Suprapubic skin (tissue), 4 donors: Measurements from ENCODE around the gene OR2Z1.

ENCODE experiments used
- EP300 ChIP-seq: sonication (generic); formaldehyde crosslinking; IDR thresholded peaks from one replicate; pipeline ENCODE4 v1.6.1; 2017; ENCODE audit warnings: antibody characterized with exemption
- POLR2A ChIP-seq, 2 donors: fragments of 450-650 bp; IDR thresholded peaks; one replicate each; pipeline ENCODE4 v1.6.1; 2017; ENCODE audit warnings: antibody characterized with exemption in 2 of 2, mild to moderate bottlenecking in 2 of 2, moderate library complexity in 2 of 2
- POLR2AphosphoS5 ChIP-seq, 3 donors: sonication (generic); formaldehyde crosslinking; IDR thresholded peaks; one replicate each; pipeline ENCODE4 v1.6.1; 2017; ENCODE audit warnings: antibody characterized with exemption in 3 of 3
- TF ChIP-seq, protein P1 (sequence below), 2 donors: fragments of 200-600 bp in 1 of 2; fragments of 450-650 bp in 1 of 2; sonication (generic) in 1 of 2; IDR thresholded peaks; one replicate each; pipeline ENCODE4 v1.5.1; 2016 to 2019; ENCODE audit warnings: antibody characterized with exemption in 2 of 2, mild to moderate bottlenecking in 1 of 2, moderate library complexity in 1 of 2

DNA sequence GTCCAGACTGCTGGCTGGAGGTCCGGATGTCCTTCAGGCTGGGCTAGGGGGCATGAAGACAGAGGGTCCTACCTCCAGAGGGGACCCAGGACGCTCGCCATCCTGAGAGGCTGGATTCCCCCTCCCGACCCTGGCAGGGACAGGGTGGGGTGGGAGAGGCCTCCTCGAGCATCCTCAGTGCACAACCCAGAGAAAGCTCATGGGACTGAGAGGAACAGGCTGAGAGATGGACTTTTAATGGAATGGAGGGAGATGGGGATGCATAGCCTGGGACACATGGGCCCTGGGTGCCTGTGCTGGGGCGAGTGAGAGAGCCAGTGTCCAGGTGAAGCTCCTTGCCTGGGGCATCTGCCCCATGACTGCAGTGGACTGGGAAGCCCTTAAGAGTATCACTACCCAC, 25.9 kb upstream of the OR2Z1 start:
- TF ChIP-seq, protein P1, sequence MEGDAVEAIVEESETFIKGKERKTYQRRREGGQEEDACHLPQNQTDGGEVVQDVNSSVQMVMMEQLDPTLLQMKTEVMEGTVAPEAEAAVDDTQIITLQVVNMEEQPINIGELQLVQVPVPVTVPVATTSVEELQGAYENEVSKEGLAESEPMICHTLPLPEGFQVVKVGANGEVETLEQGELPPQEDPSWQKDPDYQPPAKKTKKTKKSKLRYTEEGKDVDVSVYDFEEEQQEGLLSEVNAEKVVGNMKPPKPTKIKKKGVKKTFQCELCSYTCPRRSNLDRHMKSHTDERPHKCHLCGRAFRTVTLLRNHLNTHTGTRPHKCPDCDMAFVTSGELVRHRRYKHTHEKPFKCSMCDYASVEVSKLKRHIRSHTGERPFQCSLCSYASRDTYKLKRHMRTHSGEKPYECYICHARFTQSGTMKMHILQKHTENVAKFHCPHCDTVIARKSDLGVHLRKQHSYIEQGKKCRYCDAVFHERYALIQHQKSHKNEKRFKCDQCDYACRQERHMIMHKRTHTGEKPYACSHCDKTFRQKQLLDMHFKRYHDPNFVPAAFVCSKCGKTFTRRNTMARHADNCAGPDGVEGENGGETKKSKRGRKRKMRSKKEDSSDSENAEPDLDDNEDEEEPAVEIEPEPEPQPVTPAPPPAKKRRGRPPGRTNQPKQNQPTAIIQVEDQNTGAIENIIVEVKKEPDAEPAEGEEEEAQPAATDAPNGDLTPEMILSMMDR (IDR thresholded peaks at IDR 0.05), result no peak
- no peak for TF ChIP-seq POLR2AphosphoS5 (IDR thresholded peaks at IDR 0.05)
- TF ChIP-seq POLR2A (IDR thresholded peaks at IDR 0.05), result no peak
- no peak for TF ChIP-seq EP300
